Measurements from ENCODE around the gene TRIP6. TPM values are rescaled to one million over a fixed set of nuclear protein-coding genes. Genes with fewer than 3 reads are reported as not detected.

The TRIP6 gene
- total and polyA plus RNA-seq, 2 experiments from 2014 or later, result 44.6 to 112 TPM

- Histone ChIP-seq H3K4me2 (no peak overlapping the region), H4K20me1 (replicated peaks; ENCODE audit: insufficient read depth) (peaks cover 60% of the 10 kb centered on the region), H3K36me3 (ENCODE audit: insufficient read depth) (peaks cover 53% of the 10 kb centered on the region), H3K9me2 (ENCODE audit: insufficient read depth) (no peaks in the 10 kb centered on the region), H3K27me3 (ENCODE audit: insufficient read depth) (no peaks in the 10 kb centered on the region), H3K4me3 (no peak overlapping the region), H3K4me1 (ENCODE audit: insufficient read depth) (peaks cover 8% of the 10 kb centered on the region), H3K27ac (ENCODE audit: low read depth) (no peak overlapping the region), H3F3A (replicated peaks; ENCODE audit: low read depth) (peaks cover 34% of the 10 kb centered on the region), H3K79me2 (replicated peaks; ENCODE audit: insufficient read depth) (peaks cover 79% of the 10 kb centered on the region), H2AFZ (no peak overlapping the region)
- H3K4me3 Mint-ChIP-seq, result no peak overlapping the region
- peaks cover 92% of the 10 kb centered on the region for H3K36me3 Mint-ChIP-seq (ENCODE audit: low read depth)
- no peak for ATAC-seq
- H3K9me3 Mint-ChIP-seq, result peaks cover 3% of the 10 kb centered on the region; the same call in 1 of the 3 replicates
- no peak overlapping the region for H3K27ac Mint-ChIP-seq
- peaks cover 24% of the 10 kb centered on the region for H3K27me3 Mint-ChIP-seq (ENCODE audit: insufficient read depth, low read depth, poor library complexity)
- TF ChIP-seq REST (IDR thresholded peaks at IDR 0.05; ENCODE audit: unreplicated experiment), result no peak
- TF ChIP-seq ETS1 (IDR thresholded peaks at IDR 0.05), result no peak
- TF ChIP-seq ZNF114 (CRISPR knock-in tag; IDR thresholded peaks at IDR 0.05), result no peak
- no peak for TF ChIP-seq ZNF331 (CRISPR knock-in tag; IDR thresholded peaks at IDR 0.05; ENCODE audit: low read depth)
- TF ChIP-seq CTCF (conservative IDR thresholded peaks at IDR 0.05; ENCODE audit: low read depth in 2 of 2), result no peak
- TF ChIP-seq POLR2AphosphoS5 (IDR thresholded peaks at IDR 0.05; ENCODE audit: low read depth), result no peak
- no peak for DNase-seq (ENCODE audit: low spot score)
- peaks cover 37% of the 10 kb centered on the region for H3K4me1 Mint-ChIP-seq
These were observed 11.5 kb downstream of the TRIP6 start for GRCh38 chr7:100878685-100879084.

- no peak overlapping the region for H3K4me3 ChIP-seq
- H3K9me2 ChIP-seq (ENCODE audit: insufficient read depth), result no peaks in the 10 kb centered on the region
- ATAC-seq (no peak), DNase-seq (ENCODE audit: low spot score) (no peak)
- H3K79me2 ChIP-seq (replicated peaks; ENCODE audit: insufficient read depth), result peaks cover 79% of the 10 kb centered on the region
- H3K36me3 ChIP-seq (ENCODE audit: insufficient read depth), result peaks cover 58% of the 10 kb centered on the region
- H4K20me1 ChIP-seq (replicated peaks; ENCODE audit: insufficient read depth), result peaks cover 60% of the 10 kb centered on the region
- H3K4me2 ChIP-seq, result no peak overlapping the region
- peaks cover 20% of the 10 kb centered on the region for H3K27me3 Mint-ChIP-seq (ENCODE audit: insufficient read depth, low read depth, poor library complexity)
- no peak overlapping the region; the same call in 2 of the 3 replicates for H3K4me3 Mint-ChIP-seq
- peaks cover 3% of the 10 kb centered on the region; the same call in 1 of the 3 replicates for H3K9me3 Mint-ChIP-seq
- H3K27ac Mint-ChIP-seq, result peak overlapping the region; percentile 62
- H3K4me1 Mint-ChIP-seq, result peaks cover 37% of the 10 kb centered on the region
- H3K4me1 ChIP-seq (ENCODE audit: insufficient read depth), result peaks cover 8% of the 10 kb centered on the region
- no peaks in the 10 kb centered on the region for H3K27me3 ChIP-seq (ENCODE audit: insufficient read depth)
- H3F3A ChIP-seq (replicated peaks; ENCODE audit: low read depth), result peaks cover 30% of the 10 kb centered on the region
- peak overlapping the region; percentile 69; the same call in 1 of the 2 replicates for H3K27ac ChIP-seq (ENCODE audit: low read depth)
- H2AFZ ChIP-seq, result no peak overlapping the region
- H3K36me3 Mint-ChIP-seq (ENCODE audit: low read depth), result peaks cover 92% of the 10 kb centered on the region
- TF ChIP-seq STAT1 (IDR thresholded peaks at IDR 0.05; ENCODE audit: unreplicated experiment), result no peak
- TF ChIP-seq CTCF (conservative IDR thresholded peaks at IDR 0.05; ENCODE audit: low read depth in 2 of 2), result no peak
- no peak for TF ChIP-seq CREB1 (CRISPR knock-in tag; IDR thresholded peaks at IDR 0.05; ENCODE audit: low read depth)
- no peak for TF ChIP-seq EZH2 (IDR thresholded peaks at IDR 0.05; ENCODE audit: low read depth, unreplicated experiment)
- no peak for TF ChIP-seq ZNF114 (CRISPR knock-in tag; IDR thresholded peaks at IDR 0.05)
- TF ChIP-seq POLR2AphosphoS5 (IDR thresholded peaks at IDR 0.05; ENCODE audit: low read depth), result no peak
- TF ChIP-seq EZH2phosphoT487 (IDR thresholded peaks at IDR 0.05; ENCODE audit: unreplicated experiment), result no peak
- no peak for TF ChIP-seq NANOG (IDR thresholded peaks at IDR 0.05; ENCODE audit: borderline replicate concordance)
These were observed 12.6 kb downstream of the TRIP6 start for GRCh38 chr7:100879685-100880261.

Measured in GM23338 (cell line).